ENCODE results near the gene UBE2H.

DNA sequence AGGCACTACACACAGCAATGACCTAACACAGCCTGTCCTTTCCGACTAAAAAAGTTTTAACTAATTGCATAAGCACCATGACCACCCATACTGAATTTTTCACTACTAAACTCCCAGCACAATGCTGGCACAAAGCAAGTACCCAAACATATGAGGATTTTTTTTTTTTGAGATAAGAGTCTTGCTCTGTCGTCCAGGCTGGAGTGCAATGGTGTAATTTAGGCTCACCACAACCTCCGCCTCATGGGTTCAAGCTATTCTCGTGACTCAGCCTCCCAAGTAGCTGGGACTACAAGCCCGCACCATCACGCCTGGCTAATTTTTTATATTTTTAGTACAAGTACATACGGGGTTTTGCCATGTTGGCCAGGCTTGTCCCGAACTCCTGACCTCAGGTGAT is 5.1 kb downstream of the UBE2H start:
- no peak for TF ChIP-seq CTCF (optimal IDR thresholded peaks at IDR 0.05 in 1 of 3, IDR thresholded peaks at IDR 0.05 in 1 of 3, conservative IDR thresholded peaks at IDR 0.05 in 1 of 3; ENCODE audit: extremely low read depth in 1 of 3, insufficient read depth in 2 of 3, low read length in 3 of 3)
- TF ChIP-seq EZH2 (IDR thresholded peaks at IDR 0.05; ENCODE audit: low read length): no peak
